Trophoblast cell (in vitro differentiated cells and primary cell): Measurements from ENCODE around the gene KLF15.
A peak's percentile ranks its signal among the peaks of the same experiment; 100 is the strongest.

Experiments used
- DNase-seq, 2 donors: peaks; one replicate each; pipeline ENCODE4 v3.0.0-alpha.2; 2016
- H2AFZ ChIP-seq: 2 replicates; pipeline ENCODE4 v1.6.1; 2013; ENCODE audit warnings: low read length, moderate library complexity, mild to moderate bottlenecking; ENCODE audit not compliant: insufficient read depth, poor library complexity
- H2AK5ac ChIP-seq: 2 replicates; pipeline ENCODE4 v1.6.1; 2013; ENCODE audit warnings: mild to moderate bottlenecking, low read length
- H2BK120ac ChIP-seq: 2 replicates; pipeline ENCODE4 v1.6.1; 2013; ENCODE audit warnings: low read length, mild to moderate bottlenecking, moderate library complexity; ENCODE audit not compliant: insufficient read depth, poor library complexity
- H2BK12ac ChIP-seq: 2 replicates; pipeline ENCODE4 v1.6.1; 2013; ENCODE audit warnings: mild to moderate bottlenecking, low read length, moderate library complexity
- H2BK5ac ChIP-seq: 2 replicates; pipeline ENCODE4 v1.6.1; 2013; ENCODE audit warnings: low read length, low read depth, moderate library complexity, mild to moderate bottlenecking; ENCODE audit not compliant: poor library complexity
- H3K14ac ChIP-seq: 2 replicates; pipeline ENCODE4 v1.6.1; 2013; ENCODE audit warnings: mild to moderate bottlenecking, low read length
- H3K18ac ChIP-seq: 2 replicates; pipeline ENCODE4 v1.6.1; 2013; ENCODE audit warnings: mild to moderate bottlenecking, low read length
- H3K23ac ChIP-seq: 2 replicates; pipeline ENCODE4 v1.6.1; 2013; ENCODE audit warnings: low read length
- H3K27ac ChIP-seq: 2 replicates; pipeline ENCODE4 v1.5.1; 2013; ENCODE audit warnings: low read depth, mild to moderate bottlenecking, inconsistent platforms, low read length, moderate library complexity
- H3K27me3 ChIP-seq: 2 replicates; pipeline ENCODE4 v1.6.1; 2013; ENCODE audit warnings: inconsistent platforms, mild to moderate bottlenecking, low read length, moderate library complexity; ENCODE audit not compliant: insufficient read depth
- H3K36me3 ChIP-seq, 2 experiments: 1 replicate in 1 of 2; 2 replicates in 1 of 2; pipeline ENCODE4 v1.6.1; 2013; ENCODE audit warnings: low read length in 2 of 2, mild to moderate bottlenecking in 2 of 2, moderate library complexity in 1 of 2; ENCODE audit not compliant: insufficient read depth in 2 of 2, control insufficient read depth in 1 of 2
- H3K4ac ChIP-seq: 2 replicates; pipeline ENCODE4 v1.6.1; 2013; ENCODE audit warnings: low read depth, mild to moderate bottlenecking, low read length, moderate library complexity
- H3K4me1 ChIP-seq, 2 experiments: 1 replicate in 1 of 2; 2 replicates in 1 of 2; pipeline ENCODE4 v1.6.1; 2013; ENCODE audit warnings: low read length in 2 of 2, mild to moderate bottlenecking in 2 of 2, moderate library complexity in 1 of 2; ENCODE audit not compliant: insufficient read depth in 2 of 2, control insufficient read depth in 1 of 2
- H3K4me2 ChIP-seq: 2 replicates; pipeline ENCODE4 v1.6.1; 2013; ENCODE audit warnings: inconsistent platforms, mild to moderate bottlenecking, low read length, moderate library complexity
- H3K4me3 ChIP-seq: 2 replicates; pipeline ENCODE4 v1.5.1; 2013; ENCODE audit warnings: mild to moderate bottlenecking, low read depth, low read length, inconsistent platforms
- H3K79me1 ChIP-seq: one replicate; pipeline ENCODE4 v1.6.1; 2013; ENCODE audit warnings: low read length
- H3K79me2 ChIP-seq: 2 replicates; pipeline ENCODE4 v1.6.1; 2013; ENCODE audit warnings: low read length, mild to moderate bottlenecking; ENCODE audit not compliant: control insufficient read depth, insufficient read depth, poor library complexity
- H3K9ac ChIP-seq: 2 replicates; pipeline ENCODE4 v1.6.1; 2013; ENCODE audit warnings: mild to moderate bottlenecking, low read length
- H3K9me3 ChIP-seq: 2 replicates; pipeline ENCODE4 v1.6.1; 2013; ENCODE audit warnings: low read depth, mild to moderate bottlenecking, control low read depth, inconsistent platforms, low read length; ENCODE audit not compliant: insufficient read depth
- H4K12ac ChIP-seq: 2 replicates; pipeline ENCODE4 v1.6.1; 2013; ENCODE audit warnings: low read depth, mild to moderate bottlenecking, low read length, moderate library complexity
- H4K8ac ChIP-seq: 2 replicates; pipeline ENCODE4 v1.6.1; 2013; ENCODE audit warnings: low read depth, mild to moderate bottlenecking, low read length, moderate library complexity
- H4K91ac ChIP-seq: one replicate; pipeline ENCODE4 v1.6.1; 2013; ENCODE audit warnings: low read depth, mild to moderate bottlenecking, low read length, moderate library complexity
- WGBS: extraction: QIAGEN DNeasy Blood & Tissue Kit; methylation state at CpG from one replicate; pipeline ENCODE4 v1.1.7; 2013; ENCODE audit warnings: missing lambda C conversion rate; ENCODE audit not compliant: insufficient read length, insufficient coverage; ENCODE audit errors: extremely low coverage; 5-methylcytosine and 5-hydroxymethylcytosine counted together

Gene KLF15

GRCh38 chr3:126394179-126394976 is 37.2 kb upstream of the KLF15 start, which contains the start of gene CFAP100:
Gene CFAP100, plus strand, starts transcription at chr3:126394909. Its CDS starts 1,092 bp downstream, at chr3:126396001.
- no peak within 1 kb of the TSS for H3K9ac ChIP-seq
- H3K9me3 ChIP-seq, result peaks cover 1% of the 10 kb centered on the region
- peak within 1 kb of the TSS; percentile 50 for H3K4me2 ChIP-seq
- no peak within 1 kb of the TSS for H2BK5ac ChIP-seq
- H3K4me1 ChIP-seq, result peaks cover 2 to 9% of the 10 kb centered on the region in 2 experiments
- no peak within 1 kb of the TSS for H2BK120ac ChIP-seq
- no peaks in the 10 kb centered on the region for H3K79me2 ChIP-seq
- peaks cover 19% of the 10 kb centered on the region for H3K27me3 ChIP-seq
- H3K14ac ChIP-seq, result no peak within 1 kb of the TSS
- H3K23ac ChIP-seq, result no peak within 1 kb of the TSS
- no peak within 1 kb of the TSS for H3K18ac ChIP-seq
- no peaks in the 10 kb centered on the region for H3K79me1 ChIP-seq
- no peak within 1 kb of the TSS for H4K8ac ChIP-seq
- H2BK12ac ChIP-seq, result no peak within 1 kb of the TSS
- no peak within 1 kb of the TSS for H3K4me3 ChIP-seq
- no peak within 1 kb of the TSS for H2AK5ac ChIP-seq
- no peaks in the 10 kb centered on the region for H3K36me3 ChIP-seq
- H4K91ac ChIP-seq, result no peak within 1 kb of the TSS
- DNase-seq, result peak in 1 of 2 donors; percentile 36
- WGBS, result no CpG with 5 or more reads among the region's 43 CpGs
- H2AFZ ChIP-seq, result peak within 1 kb of the TSS; percentile 25
- H4K12ac ChIP-seq, result no peak within 1 kb of the TSS
- H3K27ac ChIP-seq, result no peak within 1 kb of the TSS
- no peak within 1 kb of the TSS for H3K4ac ChIP-seq

GRCh38 chr3:126393563-126393962 is 36.4 kb upstream of the KLF15 start:
- Histone ChIP-seq H3K4me1 (peaks cover 2 to 13% of the 10 kb centered on the region in 2 experiments), H2AK5ac (no peak overlapping the region), H3K14ac (no peak overlapping the region), H4K8ac (no peak overlapping the region), H2BK5ac (no peak overlapping the region), H3K27ac (no peak overlapping the region), H3K4ac (no peak overlapping the region), H3K27me3 (peaks cover 19% of the 10 kb centered on the region), H3K9me3 (peaks cover 1% of the 10 kb centered on the region), H3K36me3 (no peaks in the 10 kb centered on the region), H2BK120ac (no peak overlapping the region), H3K79me1 (peaks cover 3% of the 10 kb centered on the region), H4K91ac (no peak overlapping the region), H3K4me2 (no peak overlapping the region), H3K9ac (no peak overlapping the region), H3K18ac (no peak overlapping the region), H4K12ac (no peak overlapping the region), H3K79me2 (peaks cover 2% of the 10 kb centered on the region), H3K23ac (no peak overlapping the region), H3K4me3 (no peak overlapping the region), H2AFZ (no peak overlapping the region), H2BK12ac (no peak overlapping the region)
- DNase-seq, result no peak
- WGBS, result no CpG with 5 or more reads among the region's 4 CpGs

- no peak for DNase-seq
- Histone ChIP-seq H4K8ac (no peak overlapping the region), H3K23ac (no peak overlapping the region), H3K36me3 (no peaks in the 10 kb centered on the region), H3K4me1 (peaks cover 2 to 13% of the 10 kb centered on the region in 2 experiments), H3K79me2 (peaks cover 2% of the 10 kb centered on the region), H3K27me3 (peaks cover 19% of the 10 kb centered on the region), H3K9me3 (peaks cover 1% of the 10 kb centered on the region), H2BK5ac (no peak overlapping the region), H2AK5ac (no peak overlapping the region), H3K9ac (no peak overlapping the region), H3K14ac (no peak overlapping the region), H3K79me1 (peaks cover 3% of the 10 kb centered on the region), H2BK120ac (no peak overlapping the region), H4K91ac (no peak overlapping the region), H2AFZ (no peak overlapping the region), H3K18ac (no peak overlapping the region), H4K12ac (no peak overlapping the region), H2BK12ac (no peak overlapping the region), H3K27ac (no peak overlapping the region), H3K4me3 (no peak overlapping the region), H3K4me2 (no peak overlapping the region), H3K4ac (no peak overlapping the region)
- no CpG with 5 or more reads among the region's 12 CpGs for WGBS
Measured at GRCh38 chr3:126392246-126392645, 35.0 kb upstream of the KLF15 start.

GRCh38 chr3:126391631-126392030 is 34.4 kb upstream of the KLF15 start:
- Histone ChIP-seq H2AK5ac (no peak overlapping the region), H3K79me2 (peaks cover 2% of the 10 kb centered on the region), H3K4me1 (peaks cover 2 to 13% of the 10 kb centered on the region in 2 experiments), H4K8ac (no peak overlapping the region), H3K4me3 (no peak overlapping the region), H3K14ac (no peak overlapping the region), H3K27ac (no peak overlapping the region), H3K4me2 (no peak overlapping the region), H3K9me3 (peaks cover 3% of the 10 kb centered on the region), H3K36me3 (no peaks in the 10 kb centered on the region), H4K12ac (no peak overlapping the region), H2AFZ (no peak overlapping the region), H3K9ac (no peak overlapping the region), H3K79me1 (peaks cover 3% of the 10 kb centered on the region), H3K27me3 (peaks cover 19% of the 10 kb centered on the region), H3K23ac (no peak overlapping the region), H2BK12ac (no peak overlapping the region), H4K91ac (no peak overlapping the region), H2BK5ac (no peak overlapping the region), H3K4ac (no peak overlapping the region), H3K18ac (no peak overlapping the region), H2BK120ac (no peak overlapping the region)
- DNase-seq, result no peak
- no CpG with 5 or more reads among the region's 1 CpG for WGBS
